Nephron (organoid): Measurements from ENCODE around the gene MARCO.

Experiments used
- H3K27ac Mint-ChIP-seq, 3 experiments: 2 replicates each; pipeline ENCODE4 v1.8.0; 2020; ENCODE audit warnings: mixed read lengths in 3 of 3, mild to moderate bottlenecking in 2 of 3, moderate library complexity in 1 of 3
- H3K27me3 Mint-ChIP-seq: 2 replicates; pipeline ENCODE4 v1.8.0; 2021; ENCODE audit warnings: low read depth, mild to moderate bottlenecking, moderate library complexity, mixed read lengths
- H3K36me3 Mint-ChIP-seq: 2 replicates; pipeline ENCODE4 v1.8.0; 2020; ENCODE audit warnings: low read depth, mixed read lengths
- H3K4me1 Mint-ChIP-seq: 2 replicates; pipeline ENCODE4 v1.8.0; 2020; ENCODE audit warnings: mixed read lengths
- H3K4me3 Mint-ChIP-seq, 3 experiments: 2 replicates each; pipeline ENCODE4 v1.8.0; 2020; ENCODE audit warnings: mild to moderate bottlenecking in 3 of 3, mixed read lengths in 3 of 3, moderate library complexity in 2 of 3
- H3K9me3 Mint-ChIP-seq: 2 replicates; pipeline ENCODE4 v1.8.0; 2020; ENCODE audit warnings: mixed read lengths
- CTCF ChIP-seq, 3 experiments: fragments of 200-600 bp; sonication (generic); IDR thresholded peaks; one replicate each; pipeline ENCODE4 v1.5.0; 2021; ENCODE audit warnings: antibody characterized with exemption in 3 of 3; ENCODE audit not compliant: unreplicated experiment in 3 of 3

MARCO gene

GRCh38 chr2:118913131-118913802 lies 28.7 kb upstream of the MARCO start:
- H3K9me3 Mint-ChIP-seq: peaks cover 3% of the 10 kb centered on the region
- H3K4me3 Mint-ChIP-seq: no peak overlapping the region
- H3K4me1 Mint-ChIP-seq: no peaks in the 10 kb centered on the region
- TF ChIP-seq CTCF (IDR thresholded peaks at IDR 0.05; ENCODE audit: unreplicated experiment in 3 of 3): no peak
- no peak overlapping the region for H3K27ac Mint-ChIP-seq
- no peaks in the 10 kb centered on the region for H3K36me3 Mint-ChIP-seq
- H3K27me3 Mint-ChIP-seq: peaks cover 4% of the 10 kb centered on the region

GRCh38 chr2:118913803-118914645 lies 28.0 kb upstream of the MARCO start:
- no peaks in the 10 kb centered on the region for H3K4me1 Mint-ChIP-seq
- H3K36me3 Mint-ChIP-seq: no peaks in the 10 kb centered on the region
- no peak overlapping the region for H3K27ac Mint-ChIP-seq
- peaks cover 4% of the 10 kb centered on the region for H3K27me3 Mint-ChIP-seq
- no peak for TF ChIP-seq CTCF (IDR thresholded peaks at IDR 0.05; ENCODE audit: unreplicated experiment in 3 of 3)
- H3K9me3 Mint-ChIP-seq: peaks cover 3% of the 10 kb centered on the region
- H3K4me3 Mint-ChIP-seq: no peak overlapping the region

- H3K4me3 Mint-ChIP-seq: no peak overlapping the region
- H3K27ac Mint-ChIP-seq: no peak overlapping the region
- H3K9me3 Mint-ChIP-seq: peaks cover 3% of the 10 kb centered on the region
- H3K4me1 Mint-ChIP-seq: no peaks in the 10 kb centered on the region
- TF ChIP-seq CTCF (IDR thresholded peaks at IDR 0.05; ENCODE audit: unreplicated experiment in 3 of 3): no peak
- H3K36me3 Mint-ChIP-seq: no peaks in the 10 kb centered on the region
- H3K27me3 Mint-ChIP-seq: peaks cover 4% of the 10 kb centered on the region
Observed at GRCh38 chr2:118914721-118915453, 27.1 kb upstream of the MARCO start.

- no peak for TF ChIP-seq CTCF (IDR thresholded peaks at IDR 0.05; ENCODE audit: unreplicated experiment in 3 of 3)
- Mint-ChIP-seq H3K27ac (no peak overlapping the region), H3K9me3 (peaks cover 3% of the 10 kb centered on the region)
Observed at GRCh38 chr2:118918017-118918416, 24.0 kb upstream of the MARCO start.

GRCh38 chr2:118921646-118922045 lies 20.3 kb upstream of the MARCO start:
- H3K4me3 Mint-ChIP-seq: no peak overlapping the region

More at GRCh38 chr2:118918017-118918416, 24.0 kb upstream of the MARCO start:
- Mint-ChIP-seq H3K36me3 (no peaks in the 10 kb centered on the region), H3K4me1 (no peaks in the 10 kb centered on the region), H3K4me3 (no peak overlapping the region), H3K27me3 (peaks cover 4% of the 10 kb centered on the region)

More at GRCh38 chr2:118921646-118922045, 20.3 kb upstream of the MARCO start:
- H3K9me3 Mint-ChIP-seq: peaks cover 3% of the 10 kb centered on the region
- peak overlapping the region in 1 of 3 experiments; percentile 16 for H3K27ac Mint-ChIP-seq
- H3K27me3 Mint-ChIP-seq: peaks cover 7% of the 10 kb centered on the region
- no peaks in the 10 kb centered on the region for H3K4me1 Mint-ChIP-seq
- no peak for TF ChIP-seq CTCF (IDR thresholded peaks at IDR 0.05; ENCODE audit: unreplicated experiment in 3 of 3)
- H3K36me3 Mint-ChIP-seq: no peaks in the 10 kb centered on the region
